ENCODE results near the gene GNAT2.
A peak's percentile ranks its signal among the peaks of the same experiment; 100 is the strongest.

The GNAT2 gene

GRCh38 chr1:109627692-109628399 lies 8.4 kb upstream of the GNAT2 start:
- no peak for DNase-seq (ENCODE audit: low read depth)

DNA sequence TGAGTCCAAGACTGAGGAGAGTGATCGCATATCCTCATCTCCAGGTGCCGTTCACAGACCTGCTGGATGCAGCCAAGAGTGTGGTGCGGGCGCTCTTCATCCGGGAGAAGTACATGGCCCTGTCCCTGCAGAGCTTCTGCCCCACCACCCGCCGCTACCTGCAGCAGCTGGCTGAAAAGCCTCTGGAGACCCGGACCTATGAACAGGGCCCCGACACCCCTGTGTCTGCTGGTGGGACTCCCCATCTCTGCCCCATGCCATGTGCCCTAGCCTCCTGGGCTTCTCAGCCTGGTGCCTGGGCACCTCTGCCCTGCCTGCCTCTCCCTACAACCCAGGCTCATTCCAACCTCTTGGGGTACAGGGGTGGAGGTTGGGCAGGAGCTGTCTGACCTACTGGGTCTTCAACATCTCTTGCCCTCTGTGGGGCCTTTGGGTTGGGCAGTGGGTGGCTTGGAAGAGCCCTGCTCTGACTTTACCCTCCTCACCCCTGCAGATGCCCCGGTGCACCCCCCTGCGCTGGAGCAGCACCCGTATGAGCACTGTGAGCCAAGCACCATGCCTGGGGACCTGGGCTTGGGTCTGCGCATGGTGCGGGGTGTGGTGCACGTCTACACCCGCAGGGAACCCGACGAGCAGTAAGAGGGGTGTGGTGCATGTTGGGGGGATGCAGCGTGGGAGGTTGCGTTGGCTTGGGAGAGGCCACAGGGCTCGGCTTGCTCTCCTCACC lies 7.4 kb upstream of the GNAT2 start:
- DNase-seq (ENCODE audit: low read depth), result no peak

GRCh38 chr1:109625601-109626560 lies 6.5 kb upstream of the GNAT2 start:
- no peak for DNase-seq (ENCODE audit: low read depth)

DNA sequence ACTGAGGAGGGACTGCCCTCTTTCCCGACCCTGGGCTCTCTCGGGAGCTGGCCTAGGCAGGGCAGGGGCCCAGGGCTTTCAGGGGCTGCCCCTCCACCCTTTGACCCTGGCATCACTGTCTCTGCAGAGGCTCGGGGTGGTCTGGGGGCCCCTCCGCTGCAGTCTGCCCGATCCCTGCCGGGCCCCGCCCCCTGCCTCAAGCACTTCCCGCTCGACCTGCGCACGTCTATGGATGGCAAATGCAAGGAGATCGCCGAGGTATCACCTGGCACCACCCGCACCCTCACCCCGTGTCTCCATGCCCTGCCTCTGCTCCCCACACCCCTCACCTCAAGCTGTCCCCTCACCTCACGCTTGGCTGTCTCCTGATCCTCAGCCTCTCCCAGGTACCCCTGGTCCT lies 5.8 kb upstream of the GNAT2 start:
- no peak for DNase-seq (ENCODE audit: low read depth)

- no peak for DNase-seq (ENCODE audit: low read depth)
Measured at GRCh38 chr1:109624201-109625010, 5.0 kb upstream of the GNAT2 start.

- DNase-seq (ENCODE audit: low read depth), result no peak
Measured at GRCh38 chr1:109623601-109624161, 4.3 kb upstream of the GNAT2 start.

GRCh38 chr1:109622895-109623294 lies 3.5 kb upstream of the GNAT2 start:
- no peak for DNase-seq (ENCODE audit: low read depth)

DNA sequence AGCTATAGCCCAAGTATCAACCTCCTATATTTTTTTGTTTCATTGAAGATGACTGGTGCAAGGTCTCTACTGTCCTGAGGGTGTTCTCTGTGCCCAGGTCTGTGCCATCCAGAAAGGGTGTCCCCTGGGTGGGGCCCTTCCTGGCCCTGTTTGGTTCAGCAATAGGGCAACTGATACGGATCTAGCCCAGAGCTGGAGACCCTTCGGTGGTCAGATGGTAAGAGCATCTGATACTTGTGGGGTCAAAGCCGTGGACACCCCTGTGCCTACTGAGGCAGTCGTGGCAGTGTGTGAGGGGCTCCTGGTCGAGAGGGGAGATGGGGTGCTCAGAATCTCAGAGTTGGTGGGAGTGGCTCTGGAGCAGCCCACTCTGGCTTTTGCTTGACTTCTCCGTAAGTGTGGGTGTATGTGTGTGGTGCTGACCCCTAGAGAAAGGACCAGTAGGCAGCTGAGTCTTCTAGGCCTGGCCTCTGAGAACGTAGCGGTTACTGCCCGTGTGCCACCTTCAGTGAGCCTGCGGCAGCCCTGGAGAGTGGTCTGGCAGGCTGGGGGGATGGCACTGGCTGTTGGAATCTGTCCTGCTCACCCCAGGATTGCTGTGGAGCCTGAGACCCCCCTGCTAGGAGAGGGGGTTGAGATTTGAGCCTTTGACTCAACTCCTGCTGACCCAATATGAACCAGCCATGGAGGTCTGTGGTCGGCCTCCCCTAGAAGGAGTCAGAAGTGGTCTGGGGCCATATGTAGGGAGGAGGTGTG lies 2.9 kb upstream of the GNAT2 start:
- no peak for DNase-seq (ENCODE audit: low read depth)

DNA sequence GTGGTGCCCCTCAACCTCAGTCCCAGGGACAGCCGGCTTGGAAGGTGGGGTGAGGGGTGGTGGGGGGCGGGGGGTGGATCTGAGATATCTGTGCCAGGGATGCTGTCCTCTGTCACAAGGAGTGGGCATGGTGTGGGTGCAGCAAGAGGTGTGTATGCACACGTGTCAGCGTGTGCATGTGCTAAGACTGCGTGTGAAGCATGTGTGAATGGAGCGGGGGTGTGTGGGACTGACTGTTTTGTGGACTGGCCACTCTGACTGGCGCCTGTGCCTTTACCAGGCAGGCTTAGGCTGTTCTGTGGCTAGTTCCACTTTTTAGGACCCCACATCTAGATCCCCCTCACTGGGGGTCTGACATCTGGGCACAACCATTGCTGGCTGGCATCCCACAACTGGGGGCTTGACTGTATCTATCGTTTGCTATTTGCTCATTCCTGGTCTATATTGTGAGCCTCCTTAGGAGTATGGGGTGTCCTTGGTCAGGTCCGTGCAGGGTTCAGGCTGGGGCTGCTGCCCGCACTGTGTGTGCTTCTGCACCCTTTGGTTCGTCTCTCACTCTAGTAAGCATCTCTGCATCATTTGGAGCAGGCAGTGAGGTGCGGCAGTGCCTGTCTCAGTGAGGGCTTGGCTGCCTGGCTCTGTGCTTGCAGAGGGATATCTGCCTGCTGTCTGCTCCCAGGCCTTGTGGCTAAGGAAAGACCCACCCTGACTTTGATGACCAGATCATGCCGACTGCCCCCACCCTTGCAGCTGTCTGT lies 2.1 kb upstream of the GNAT2 start:
- DNase-seq (ENCODE audit: low read depth), result no peak

GRCh38 chr1:109620841-109621286 lies 1.4 kb upstream of the GNAT2 start:
- DNase-seq (ENCODE audit: low read depth), result peak; percentile 98

GRCh38 chr1:109620401-109620791 lies 980 bp upstream of the GNAT2 start:
- DNase-seq (ENCODE audit: low read depth), result no peak

- DNase-seq (ENCODE audit: low read depth), result no peak
Measured at GRCh38 chr1:109618661-109619575, 498 bp downstream of the GNAT2 start.

GRCh38 chr1:109617291-109617801 lies 2.1 kb downstream of the GNAT2 start:
- no peak for DNase-seq (ENCODE audit: low read depth)

DNA sequence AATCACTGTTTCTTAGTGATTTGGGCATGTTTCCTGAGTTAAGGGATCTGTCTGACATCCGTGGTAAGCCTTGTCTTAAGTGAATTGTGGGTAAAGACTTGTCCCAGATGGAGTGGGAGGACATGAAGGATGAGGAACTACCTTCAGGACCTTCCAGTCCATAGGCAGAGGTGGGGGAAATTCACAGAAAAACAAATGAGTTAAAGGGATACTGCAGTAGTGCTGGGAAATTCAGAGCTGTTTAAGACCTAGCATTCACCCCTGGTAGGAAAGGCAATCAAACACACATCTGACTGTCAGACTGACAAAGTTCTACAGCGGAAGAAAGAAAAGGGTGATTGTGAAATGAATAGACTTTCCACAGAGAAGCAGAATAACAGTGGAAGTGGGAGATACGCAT lies 3.0 kb downstream of the GNAT2 start:
- DNase-seq (ENCODE audit: low read depth), result no peak

GRCh38 chr1:109615879-109616278 lies 3.5 kb downstream of the GNAT2 start:
- no peak for DNase-seq (ENCODE audit: low read depth)

DNA sequence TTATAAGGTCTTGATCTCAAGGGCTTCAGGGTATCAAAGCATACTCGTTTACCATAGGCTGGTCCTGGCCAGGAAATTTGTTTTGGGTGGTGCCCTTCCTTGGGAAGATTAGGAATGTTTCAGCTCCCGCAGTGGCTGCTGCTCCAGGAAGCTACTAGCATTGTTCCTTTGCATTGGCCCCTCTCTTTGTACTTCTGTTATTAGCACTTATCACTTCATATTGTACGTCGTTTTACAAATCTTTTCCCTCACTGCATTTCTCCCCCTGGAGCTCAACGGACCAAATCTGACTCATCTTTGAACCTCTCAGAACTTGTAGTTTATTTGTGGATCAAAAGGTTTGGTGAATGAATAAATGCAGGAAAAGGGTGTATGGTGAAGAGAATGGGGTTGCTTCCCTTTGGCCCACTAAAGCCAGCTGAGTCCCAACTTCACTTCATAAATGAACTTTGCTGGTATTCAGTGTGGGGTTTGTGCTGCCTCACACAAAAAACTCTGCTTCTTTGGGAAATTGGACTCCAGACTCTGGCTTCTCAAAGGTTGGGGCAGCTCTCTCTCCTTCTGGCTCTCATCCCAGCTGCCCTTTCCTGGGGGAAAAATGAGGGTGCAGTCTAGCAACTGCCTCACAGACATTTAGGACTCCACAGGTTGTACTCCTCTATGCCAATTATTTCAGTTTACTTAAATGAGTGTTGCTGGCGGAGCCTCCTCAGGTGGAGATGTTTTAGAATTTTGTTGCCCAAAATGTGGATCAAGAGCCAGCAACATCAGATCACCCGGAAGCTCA lies 5.9 kb downstream of the GNAT2 start:
- no peak for DNase-seq (ENCODE audit: low read depth)

- DNase-seq (ENCODE audit: low read depth), result no peak
Measured at GRCh38 chr1:109611308-109611990, 8.0 kb downstream of the GNAT2 start.

Data from CMK (cell line).